Bronchial epithelial cell (primary cell): ENCODE results near the gene CDH13. TPM values are rescaled to one million over a fixed set of nuclear protein-coding genes. Genes with fewer than 3 reads are reported as not detected.

Experiments
- DNase-seq: peaks from one replicate; pipeline ENCODE4 v3.0.0-alpha.2; 2010; ENCODE audit warnings: low read depth
- FAIRE-seq: peaks from 2 replicates; lab custom pipeline; 2011; peaks lifted over from hg19 to GRCh38; lab: Jason Lieb, UNC
- H3K27me3 ChIP-seq: 2 replicates; pipeline ENCODE4 v1.5.1; 2011; ENCODE audit warnings: low read length; ENCODE audit not compliant: control insufficient read depth, insufficient read depth
- H3K36me3 ChIP-seq: 2 replicates; pipeline ENCODE4 v1.5.1; 2011; ENCODE audit warnings: low read length; ENCODE audit not compliant: control insufficient read depth, insufficient read depth
- H3K4me3 ChIP-seq: 2 replicates; pipeline ENCODE4 v1.5.1; 2011; ENCODE audit warnings: mild to moderate bottlenecking, low read depth, low read length, control low read depth
- CTCF ChIP-seq: IDR thresholded peaks from 2 replicates; pipeline ENCODE4 v1.5.1; 2011; ENCODE audit warnings: mild to moderate bottlenecking, moderate library complexity, low read length, control low read depth, inconsistent platforms; ENCODE audit not compliant: insufficient read depth, severe bottlenecking
- total RNA-seq: library from RNA; depleted of rRNA; stranded (reverse); fragments of >200 nt; gene quantifications from 2 replicates; pipeline ENCODE4 v1.2.1, GENCODE V29; 2014

Gene CDH13
- total RNA-seq, 1 donor from 2014 or later = 31.3 TPM

GRCh38 chr16:83797013-83797412 lies 1170.2 kb downstream of the CDH13 start:
- Histone ChIP-seq H3K36me3 (no peaks in the 10 kb centered on the region), H3K4me3 (no peak overlapping the region), H3K27me3 (no peaks in the 10 kb centered on the region)
- no peak for TF ChIP-seq CTCF
- FAIRE-seq = no peak
- DNase-seq = no peak

GRCh38 chr16:83799336-83799735 lies 1172.6 kb downstream of the CDH13 start:
- H3K36me3 ChIP-seq = no peaks in the 10 kb centered on the region
- no peak for FAIRE-seq
- peak; percentile 57 for DNase-seq
- H3K4me3 ChIP-seq = no peak overlapping the region
- no peaks in the 10 kb centered on the region for H3K27me3 ChIP-seq
- no peak for TF ChIP-seq CTCF

GRCh38 chr16:83802135-83802534 lies 1175.4 kb downstream of the CDH13 start:
- H3K27me3 ChIP-seq = no peaks in the 10 kb centered on the region
- H3K36me3 ChIP-seq = no peaks in the 10 kb centered on the region
- peak; percentile 94 for DNase-seq
- no peak for FAIRE-seq
- no peak overlapping the region for H3K4me3 ChIP-seq
- no peak for TF ChIP-seq CTCF

- DNase-seq (no peak), FAIRE-seq (no peak)
- no peak for TF ChIP-seq CTCF
- Histone ChIP-seq H3K27me3 (no peaks in the 10 kb centered on the region), H3K4me3 (no peak overlapping the region), H3K36me3 (no peaks in the 10 kb centered on the region)
Observed at GRCh38 chr16:83802554-83803205, 1175.9 kb downstream of the CDH13 start.

GRCh38 chr16:83803811-83804210 lies 1177.0 kb downstream of the CDH13 start:
- Histone ChIP-seq H3K36me3 (no peaks in the 10 kb centered on the region), H3K27me3 (no peaks in the 10 kb centered on the region), H3K4me3 (no peak overlapping the region)
- DNase-seq (peak; percentile 72), FAIRE-seq (no peak)
- no peak for TF ChIP-seq CTCF

- Histone ChIP-seq H3K27me3 (no peaks in the 10 kb centered on the region), H3K36me3 (no peaks in the 10 kb centered on the region), H3K4me3 (no peak overlapping the region)
- FAIRE-seq (no peak), DNase-seq (no peak)
- TF ChIP-seq CTCF = no peak
Observed at GRCh38 chr16:83804366-83804765, 1177.6 kb downstream of the CDH13 start.
